Right lobe of liver (tissue), 6 donors: ENCODE data around the gene HELZ2. TPM values are rescaled to one million over a fixed set of nuclear protein-coding genes. Genes with fewer than 3 reads are reported as not detected.
A peak's percentile ranks its signal among the peaks of the same experiment; 100 is the strongest.

Experiments
- ATAC-seq, 4 donors: fragments of 200-7000 bp; cut with Tn5 transposase; one replicate each; pipeline ENCODE4 v1.9.1; 2020; ENCODE audit warnings: mild to moderate bottlenecking in 4 of 4, moderate library complexity in 4 of 4
- DNase-seq, 3 donors: peaks; one replicate each; pipeline ENCODE4 v3.0.0-alpha.2; 2020
- H3K27ac ChIP-seq, 3 donors: fragments of 200-600 bp; one replicate each; pipeline ENCODE4 v1.8.0; 2022
- H3K27me3 ChIP-seq, 2 donors: fragments of 200-600 bp; one replicate each; pipeline ENCODE4 v1.8.0; 2022
- H3K36me3 ChIP-seq, 4 donors: fragments of 200-600 bp; sonication (generic) in 1 of 4; one replicate each; pipeline versions ENCODE4 v1.5.1 to v1.8.0; 2017 to 2022; ENCODE audit warnings: control low read depth in 1 of 4
- H3K4me1 ChIP-seq, 4 donors: fragments of 200-600 bp; sonication (generic) in 1 of 4; one replicate each; pipeline versions ENCODE4 v1.5.1 to v1.8.0; 2017 to 2022; ENCODE audit warnings: control low read depth in 1 of 4
- H3K4me3 ChIP-seq, 3 donors: fragments of 200-600 bp; one replicate each; pipeline ENCODE4 v1.8.0; 2022
- H3K9me3 ChIP-seq, 4 donors: fragments of 200-600 bp; sonication (generic) in 1 of 4; one replicate each; pipeline versions ENCODE4 v1.5.1 to v1.8.0; 2017 to 2022; ENCODE audit warnings: control low read depth in 1 of 4
- CTCF ChIP-seq, 4 donors: fragments of 200-600 bp in 3 of 4; fragments of 450-650 bp in 1 of 4; IDR thresholded peaks; one replicate each; pipeline versions ENCODE4 v1.5.1 to v1.8.0; 2016 to 2022; ENCODE audit warnings: antibody characterized with exemption in 4 of 4, mild to moderate bottlenecking in 2 of 4
- POLR2A ChIP-seq: fragments of 450-650 bp; IDR thresholded peaks from one replicate; pipeline ENCODE4 v1.6.1; 2017; ENCODE audit warnings: antibody characterized with exemption, mild to moderate bottlenecking
- WGBS: methylation state at CpG from one replicate; pipeline ENCODE4 v1.1.6; 2018; ENCODE audit warnings: low coverage, low lambda C conversion rate; ENCODE audit not compliant: insufficient coverage; ENCODE audit errors: missing lambda C conversion rate; 5-methylcytosine and 5-hydroxymethylcytosine counted together
- intact Hi-C, 2 donors: fragments of 100-400 bp; cut with DNase I; formaldehyde crosslinking; loops; one replicate each; pipeline versions ENCODE4 v1.11.2 to v1.14.1; 2022
- total RNA-seq, 6 experiments: library from RNA; depleted of rRNA in 2 of 6; stranded (reverse); fragments of >200 nt in 2 of 6; fragmentation: NEBNext Ultra II Directional in 3 of 6; extraction: Animal tissue kit (Norgen Biotek cat#: 25700) in 3 of 6; gene quantifications; one replicate each; pipeline versions ENCODE4 v1.1.0 to v1.2.4, GENCODE V29; 2016 to 2023
- donor health status: DM: no; HTN: yes; CAD: no.
- donor health status: DM: no; HTN: no; CAD: no.
- donor health status: DM: no; HTN: no; CAD: no.
- donor health status: DM: no; HTN: yes; CAD: no.
- donor health status: DM: no; HTN: yes; CAD: no.

Gene HELZ2
- total RNA-seq, 6 experiments from 2014 or later: 14.8 to 30.3 (median 24.1) TPM

GRCh38 chr20:63529861-63530787 is 43.9 kb downstream of the HELZ2 start:
- H3K4me3 ChIP-seq: no peak overlapping the region
- TF ChIP-seq POLR2A: no peak
- no peak for TF ChIP-seq CTCF (IDR thresholded peaks at IDR 0.05)
- no peaks in the 10 kb centered on the region for H3K9me3 ChIP-seq
- H3K36me3 ChIP-seq: no peaks in the 10 kb centered on the region
- peaks cover 0 to 8% (median 2%) of the 10 kb centered on the region in 4 donors for H3K4me1 ChIP-seq
- WGBS: 80% methylated on average over 4 of the region's 39 CpGs
- no peak overlapping the region for H3K27ac ChIP-seq
- no peaks in the 10 kb centered on the region for H3K27me3 ChIP-seq
- ATAC-seq: no peak
- intact Hi-C loops: loop anchor here in 1 of 2 donors (10.0 kb wide), 1 partner anchor 445 kb away; the partner anchor contains the start of gene SAMD10
- peak in 1 of 3 donors; percentile 44 for DNase-seq

- WGBS: 100% methylated on average over 1 of the region's 27 CpGs
- TF ChIP-seq POLR2A: no peak
- no peak for TF ChIP-seq CTCF (IDR thresholded peaks at IDR 0.05)
- H3K4me3 ChIP-seq: no peak overlapping the region
- no peaks in the 10 kb centered on the region for H3K9me3 ChIP-seq
- DNase-seq (peak in 1 of 3 donors; percentile 51), ATAC-seq (peak in 1 of 4 donors; percentile 6)
- intact Hi-C loops: no loop called here
- H3K27ac ChIP-seq: no peak overlapping the region
- no peaks in the 10 kb centered on the region for H3K4me1 ChIP-seq
- H3K27me3 ChIP-seq: no peaks in the 10 kb centered on the region
- H3K36me3 ChIP-seq: no peaks in the 10 kb centered on the region
Measured at GRCh38 chr20:63529180-63529860, 44.7 kb downstream of the HELZ2 start.

- WGBS: 95% methylated on average over 9 of the region's 9 CpGs
- no peaks in the 10 kb centered on the region for H3K4me1 ChIP-seq
- H3K36me3 ChIP-seq: no peaks in the 10 kb centered on the region
- DNase-seq: peak in 1 of 3 donors; percentile 15
- H3K27ac ChIP-seq: no peak overlapping the region
- intact Hi-C loops: no loop called here
- no peak for ATAC-seq
- H3K9me3 ChIP-seq: no peaks in the 10 kb centered on the region
- H3K4me3 ChIP-seq: no peak overlapping the region
- no peak for TF ChIP-seq CTCF (IDR thresholded peaks at IDR 0.05)
- TF ChIP-seq POLR2A: no peak
- H3K27me3 ChIP-seq: no peaks in the 10 kb centered on the region
Measured at GRCh38 chr20:63527184-63527583, 46.9 kb downstream of the HELZ2 start.

- TF ChIP-seq POLR2A (no peak), CTCF (IDR thresholded peaks at IDR 0.05) (no peak)
- DNase-seq (peak in 1 of 3 donors; percentile 34), ATAC-seq (no peak)
- Histone ChIP-seq H3K4me1 (peaks cover 0 to 6% (median 2%) of the 10 kb centered on the region in 4 donors), H3K36me3 (no peaks in the 10 kb centered on the region), H3K4me3 (no peak overlapping the region), H3K27me3 (no peaks in the 10 kb centered on the region), H3K27ac (no peak overlapping the region), H3K9me3 (no peaks in the 10 kb centered on the region)
- intact Hi-C loops: no loop called here
- WGBS: 6% methylated on average over 2 of the region's 2 CpGs
Measured at GRCh38 chr20:63525971-63526370, 48.1 kb downstream of the HELZ2 start.
